Subcutaneous adipose tissue (tissue), 4 donors: Measurements from ENCODE around the gene GATD1. TPM values are rescaled to one million over a fixed set of nuclear protein-coding genes. Genes with fewer than 3 reads are reported as not detected.

Experiments used
- CTCF ChIP-seq: fragments of 450-650 bp; IDR thresholded peaks from one replicate; pipeline ENCODE4 v1.5.1; 2016; ENCODE audit warnings: low read depth, mild to moderate bottlenecking, control low read depth, antibody characterized with exemption, moderate library complexity
- total RNA-seq, 4 donors: library from RNA; depleted of rRNA; stranded (reverse); fragments of >200 nt; gene quantifications; one replicate each; pipeline ENCODE4 v1.1.0, GENCODE V29; 2016

GATD1 gene
- total RNA-seq, 4 donors from 2014 or later, result 7.1 to 22.8 (median 14.9) TPM

GRCh38 chr11:818396-819128 is 41.3 kb upstream of the GATD1 start, which contains the start of gene PNPLA2:
Gene PNPLA2, plus strand, starts transcription at chr11:818914. Its CDS starts 805 bp downstream, at chr11:819719.
- no peak for TF ChIP-seq CTCF

- no peak for TF ChIP-seq CTCF
Observed at GRCh38 chr11:816433-816779, 39.1 kb upstream of the GATD1 start.

- TF ChIP-seq CTCF, result no peak
Observed at GRCh38 chr11:815675-816432, 38.6 kb upstream of the GATD1 start.

GRCh38 chr11:813456-814096 is 36.3 kb upstream of the GATD1 start:
- TF ChIP-seq CTCF, result no peak

GRCh38 chr11:813072-813455 is 35.8 kb upstream of the GATD1 start:
- no peak for TF ChIP-seq CTCF

- no peak for TF ChIP-seq CTCF
Observed at GRCh38 chr11:812390-812789, 35.1 kb upstream of the GATD1 start.
